Aorta (tissue), 5 donors: ENCODE measurements around the gene C1orf167. TPM values are rescaled to one million over a fixed set of nuclear protein-coding genes. Genes with fewer than 3 reads are reported as not detected.

ENCODE experiments used
- ATAC-seq: fragments of 200-7000 bp; cut with Tn5 transposase; one replicate; pipeline ENCODE4 v1.9.1; 2022; ENCODE audit warnings: moderate library complexity; ENCODE audit not compliant: low FRiP score
- DNase-seq, 2 donors: peaks; one replicate each; pipeline ENCODE4 v3.0.0-alpha.2; 2020
- H3K27ac ChIP-seq, 2 donors: one replicate each; pipeline ENCODE4 v1.5.1; 2013; ENCODE audit warnings: low read length in 2 of 2, mild to moderate bottlenecking in 2 of 2, moderate library complexity in 2 of 2, control low read depth in 1 of 2, inconsistent platforms in 1 of 2, low read depth in 1 of 2
- H3K27me3 ChIP-seq, 2 donors: one replicate each; pipeline ENCODE4 v1.6.1; 2013; ENCODE audit warnings: control low read depth in 1 of 2, low read length in 1 of 2, mild to moderate bottlenecking in 1 of 2, moderate library complexity in 1 of 2; ENCODE audit not compliant: insufficient read depth in 2 of 2, control insufficient read depth in 1 of 2
- H3K36me3 ChIP-seq, 2 donors: one replicate each; pipeline ENCODE4 v1.6.1; 2013; ENCODE audit warnings: control low read depth in 1 of 2, low read length in 1 of 2, mild to moderate bottlenecking in 1 of 2; ENCODE audit not compliant: insufficient read depth in 2 of 2, control insufficient read depth in 1 of 2
- H3K4me1 ChIP-seq, 2 donors: one replicate each; pipeline ENCODE4 v1.6.1; 2013; ENCODE audit warnings: low read length in 2 of 2, control low read depth in 1 of 2, mild to moderate bottlenecking in 1 of 2, moderate library complexity in 1 of 2; ENCODE audit not compliant: insufficient read depth in 2 of 2, control insufficient read depth in 1 of 2
- H3K4me3 ChIP-seq, 2 donors: one replicate each; pipeline ENCODE4 v1.5.1; 2013; ENCODE audit warnings: low read length in 2 of 2, control low read depth in 1 of 2, mild to moderate bottlenecking in 1 of 2
- H3K9me3 ChIP-seq: one replicate; pipeline ENCODE4 v1.6.1; 2013; ENCODE audit warnings: mild to moderate bottlenecking, low read length; ENCODE audit not compliant: control insufficient read depth
- WGBS, 2 donors: extraction: QIAGEN DNeasy Blood & Tissue Kit; methylation state at CpG; one replicate each; pipeline ENCODE4 v1.1.7; 2013; 5-methylcytosine and 5-hydroxymethylcytosine counted together
- intact Hi-C, 2 donors: fragments of 100-400 bp; cut with DNase I; formaldehyde crosslinking; loops; one replicate each; pipeline versions ENCODE4 v1.14.2 to v1.15.0; 2022
- polyA plus RNA-seq, 2 donors: library from polyadenylated mRNA; stranded (reverse); fragments of 200-250 nt; gene quantifications; one replicate each; pipeline ENCODE4 v1.2.3, GENCODE V29; 2013
- total RNA-seq, 2 donors: library from RNA; stranded (reverse); fragmentation: NEBNext Ultra II Directional; extraction: Animal tissue kit (Norgen Biotek cat#: 25700); gene quantifications; one replicate each; pipeline ENCODE4 v1.2.1, GENCODE V29; 2021
- donor health status: healthy with polysubstance abuse.
- donor health status: Bipolar disorder and iron deficiency.
- donor health status: DM: no; HTN: no; CAD: no.
- donor health status: DM: no; HTN: no; CAD: no.
- donor health status: DM: yes; HTN: yes; CAD: no.

Gene C1orf167
- total and polyA plus RNA-seq, 4 donors = 0.75 to 3.6 (median 1.8) TPM

GRCh38 chr1:11797525-11798216 is 35.7 kb downstream of the C1orf167 start:
- no peaks in the 10 kb centered on the region for H3K9me3 ChIP-seq
- intact Hi-C loops = no loop called here
- peaks cover 0 to 7% of the 10 kb centered on the region in 2 donors for H3K36me3 ChIP-seq
- ATAC-seq (peak; percentile 87), DNase-seq (peak; percentile 89)
- H3K4me3 ChIP-seq = no peak overlapping the region
- H3K4me1 ChIP-seq = peaks cover 0 to 5% of the 10 kb centered on the region in 2 donors
- H3K27me3 ChIP-seq = no peaks in the 10 kb centered on the region
- 19 to 22% methylated on average over 6 of the region's 6 CpGs for WGBS, 2 donors
- H3K27ac ChIP-seq = peak overlapping the region; percentile 53 to 82

DNA sequence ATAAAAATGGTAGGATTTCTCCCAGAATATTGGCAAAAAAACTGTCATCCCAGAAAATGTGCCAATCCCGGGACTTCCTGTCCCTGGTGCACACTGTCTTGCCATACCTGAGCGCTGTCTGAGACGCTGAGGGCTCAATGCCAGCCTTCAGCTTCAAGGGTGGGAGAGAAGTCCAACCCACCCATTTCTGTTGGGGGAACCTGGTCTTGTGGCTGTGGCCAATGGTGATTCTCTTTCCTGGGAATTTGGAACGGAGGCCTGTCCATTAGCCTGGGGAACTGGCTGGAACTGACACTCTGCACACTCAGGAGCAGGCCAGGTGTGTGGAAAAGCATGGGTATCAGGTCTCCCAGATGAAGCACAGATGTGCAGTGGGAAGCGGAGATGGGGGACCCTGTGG is 37.1 kb downstream of the C1orf167 start:
- no peak for ATAC-seq
- no peaks in the 10 kb centered on the region for H3K27me3 ChIP-seq
- H3K9me3 ChIP-seq = no peaks in the 10 kb centered on the region
- H3K4me3 ChIP-seq = no peak overlapping the region
- intact Hi-C loops = no loop called here
- peaks cover 0 to 2% of the 10 kb centered on the region in 2 donors for H3K36me3 ChIP-seq
- H3K4me1 ChIP-seq = peaks cover 0 to 5% of the 10 kb centered on the region in 2 donors
- WGBS, 2 donors = 97 to 98% methylated on average over 5 of the region's 5 CpGs
- peak in 1 of 2 donors; percentile 39 for DNase-seq
- H3K27ac ChIP-seq = no peak overlapping the region

DNA sequence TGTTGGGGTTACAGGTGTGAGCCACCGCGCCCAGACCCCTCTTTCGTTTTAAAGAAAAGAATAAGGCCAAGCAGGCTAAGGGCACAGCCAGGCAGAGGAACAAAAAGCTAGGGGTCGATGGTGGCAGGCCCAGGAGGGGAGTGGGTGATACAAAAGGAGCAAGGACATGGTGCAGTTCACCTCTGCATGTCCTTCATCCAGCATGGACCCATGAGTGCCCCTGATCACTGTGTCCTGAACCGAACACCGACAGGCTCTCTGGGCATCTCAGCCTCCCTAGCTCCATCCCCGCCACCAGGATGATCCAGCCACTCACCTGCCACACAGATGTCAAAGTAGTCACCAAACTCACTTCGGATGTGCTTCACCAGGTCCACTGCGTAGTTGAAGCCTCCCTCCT is 37.9 kb downstream of the C1orf167 start:
- H3K27me3 ChIP-seq = no peaks in the 10 kb centered on the region
- DNase-seq (peak in 1 of 2 donors; percentile 59), ATAC-seq (no peak)
- H3K4me3 ChIP-seq = no peak overlapping the region
- H3K36me3 ChIP-seq = peaks cover 0 to 2% of the 10 kb centered on the region in 2 donors
- 96 to 98% methylated on average over 9 of the region's 9 CpGs for WGBS, 2 donors
- intact Hi-C loops = loop anchor here in 1 of 2 donors (5.0 kb wide), 1 partner anchor 63 kb away; the partner anchor contains the start of gene AGTRAP
- H3K4me1 ChIP-seq = peaks cover 0 to 8% of the 10 kb centered on the region in 2 donors
- no peaks in the 10 kb centered on the region for H3K9me3 ChIP-seq
- H3K27ac ChIP-seq = no peak overlapping the region

- ATAC-seq (no peak), DNase-seq (peak in 1 of 2 donors; percentile 41)
- intact Hi-C loops = loop anchor here in 1 of 2 donors (5.0 kb wide), 1 partner anchor 63 kb away; the partner anchor contains the start of gene AGTRAP
- no peak overlapping the region for H3K27ac ChIP-seq
- no peaks in the 10 kb centered on the region for H3K27me3 ChIP-seq
- no peaks in the 10 kb centered on the region for H3K9me3 ChIP-seq
- H3K36me3 ChIP-seq = no peaks in the 10 kb centered on the region
- H3K4me3 ChIP-seq = no peak overlapping the region
- 89 to 96% methylated on average over 8 of the region's 8 CpGs for WGBS, 2 donors
- H3K4me1 ChIP-seq = peaks cover 0 to 8% of the 10 kb centered on the region in 2 donors
Observed at GRCh38 chr1:11800391-11800755, 38.4 kb downstream of the C1orf167 start.

DNA sequence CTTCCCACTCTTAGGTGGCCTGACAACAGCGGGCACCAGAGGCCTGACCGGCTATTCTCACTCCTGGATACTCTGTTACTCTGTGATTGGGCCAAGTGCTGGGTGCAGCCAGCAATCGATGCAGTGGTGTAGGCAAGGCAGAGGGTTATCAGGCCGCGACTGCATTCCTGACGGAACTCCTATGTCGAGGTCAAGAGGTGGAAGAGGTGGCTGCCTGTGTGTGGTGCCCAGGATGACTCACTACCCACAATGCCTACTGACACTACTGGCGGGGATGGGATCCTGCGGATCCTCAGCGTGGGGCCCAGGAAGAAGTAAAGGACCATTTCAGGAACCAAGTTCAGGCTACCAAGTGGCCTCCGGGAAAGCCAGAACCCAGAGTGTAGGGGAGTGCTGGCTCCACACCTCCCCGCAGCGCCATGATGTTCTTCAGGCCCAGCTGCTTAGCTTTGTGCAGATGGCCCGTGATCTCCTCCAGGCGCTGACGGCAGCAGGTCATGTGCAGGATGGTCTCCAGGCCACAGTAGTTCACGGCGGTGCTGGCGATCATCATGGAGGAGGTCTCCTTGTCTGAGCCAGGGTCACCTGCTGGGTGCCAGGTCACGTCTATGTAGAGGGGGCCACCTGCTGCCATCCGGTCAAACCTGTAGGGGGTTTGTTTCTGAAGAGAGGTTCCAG is 38.9 kb downstream of the C1orf167 start:
- Histone ChIP-seq H3K4me3 (no peak overlapping the region), H3K27ac (no peak overlapping the region), H3K27me3 (no peaks in the 10 kb centered on the region), H3K4me1 (peaks cover 0 to 8% of the 10 kb centered on the region in 2 donors), H3K36me3 (no peaks in the 10 kb centered on the region), H3K9me3 (no peaks in the 10 kb centered on the region)
- ATAC-seq = no peak
- DNase-seq = peak in 1 of 2 donors; percentile 57
- intact Hi-C loops = loop anchor here in 1 of 2 donors (5.0 kb wide), 1 partner anchor 64 kb away; the partner anchor contains the start of gene AGTRAP
- WGBS, 2 donors = 86 to 89% methylated on average over 21 of the region's 21 CpGs

DNA sequence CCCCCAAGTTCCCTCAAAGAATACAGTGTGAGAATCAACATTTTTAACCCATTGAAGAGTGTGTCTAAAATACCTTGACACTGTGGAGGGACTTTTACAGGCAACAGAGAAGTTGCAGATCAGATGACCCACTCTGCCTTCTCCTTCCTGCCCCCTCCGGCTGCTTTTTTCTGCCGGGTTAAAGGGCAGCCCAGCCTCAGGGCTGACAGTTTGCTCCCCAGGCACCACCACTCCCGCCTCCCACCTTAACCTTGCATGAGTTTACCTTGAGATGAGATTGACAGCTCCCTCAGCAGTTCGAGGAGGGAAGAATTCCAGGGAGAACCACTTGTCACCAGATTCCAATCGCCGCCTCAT is 40.6 kb downstream of the C1orf167 start:
- intact Hi-C loops = loop anchor here in 1 of 2 donors (5.0 kb wide), 1 partner anchor 65 kb away; the partner anchor contains the start of gene AGTRAP
- H3K4me1 ChIP-seq = peaks cover 0 to 8% of the 10 kb centered on the region in 2 donors
- no peak for DNase-seq
- ATAC-seq = no peak
- no peaks in the 10 kb centered on the region for H3K36me3 ChIP-seq
- H3K4me3 ChIP-seq = peak overlapping the region; percentile 15 to 20
- no peaks in the 10 kb centered on the region for H3K9me3 ChIP-seq
- no peaks in the 10 kb centered on the region for H3K27me3 ChIP-seq
- peak overlapping the region in 1 of 2 donors; percentile 74 for H3K27ac ChIP-seq
- 3 to 4% methylated on average over 6 of the region's 6 CpGs for WGBS, 2 donors

GRCh38 chr1:11802973-11803885 is 41.2 kb downstream of the C1orf167 start:
- Histone ChIP-seq H3K27me3 (no peaks in the 10 kb centered on the region), H3K27ac (peak overlapping the region in 1 of 2 donors; percentile 74), H3K4me1 (peaks cover 0 to 7% of the 10 kb centered on the region in 2 donors), H3K4me3 (peak overlapping the region; percentile 15 to 20), H3K9me3 (no peaks in the 10 kb centered on the region), H3K36me3 (no peaks in the 10 kb centered on the region)
- DNase-seq (peak; percentile 96 to 97), ATAC-seq (peak; percentile 77)
- intact Hi-C loops = loop anchor here in 1 of 2 donors (5.0 kb wide), 1 partner anchor 66 kb away; the partner anchor contains the start of gene AGTRAP
- 0 to 1% methylated on average over 28 of the region's 28 CpGs for WGBS, 2 donors
